GM18508 (cell line): ENCODE results near the gene PKDCC.
"Not testable (repeated sequence)": the region's sequence is repeated elsewhere in the genome, so short reads cannot be mapped to it uniquely, and the experiment has no call there.

Source experiments
- ATAC-seq: cut with Tn5 transposase; IDR thresholded peaks from one replicate; pipeline ENCODE4 v1.9.1; 2021; ENCODE audit warnings: moderate number of reproducible peaks; ENCODE audit not compliant: insufficient read depth, unreplicated experiment

PKDCC gene

DNA sequence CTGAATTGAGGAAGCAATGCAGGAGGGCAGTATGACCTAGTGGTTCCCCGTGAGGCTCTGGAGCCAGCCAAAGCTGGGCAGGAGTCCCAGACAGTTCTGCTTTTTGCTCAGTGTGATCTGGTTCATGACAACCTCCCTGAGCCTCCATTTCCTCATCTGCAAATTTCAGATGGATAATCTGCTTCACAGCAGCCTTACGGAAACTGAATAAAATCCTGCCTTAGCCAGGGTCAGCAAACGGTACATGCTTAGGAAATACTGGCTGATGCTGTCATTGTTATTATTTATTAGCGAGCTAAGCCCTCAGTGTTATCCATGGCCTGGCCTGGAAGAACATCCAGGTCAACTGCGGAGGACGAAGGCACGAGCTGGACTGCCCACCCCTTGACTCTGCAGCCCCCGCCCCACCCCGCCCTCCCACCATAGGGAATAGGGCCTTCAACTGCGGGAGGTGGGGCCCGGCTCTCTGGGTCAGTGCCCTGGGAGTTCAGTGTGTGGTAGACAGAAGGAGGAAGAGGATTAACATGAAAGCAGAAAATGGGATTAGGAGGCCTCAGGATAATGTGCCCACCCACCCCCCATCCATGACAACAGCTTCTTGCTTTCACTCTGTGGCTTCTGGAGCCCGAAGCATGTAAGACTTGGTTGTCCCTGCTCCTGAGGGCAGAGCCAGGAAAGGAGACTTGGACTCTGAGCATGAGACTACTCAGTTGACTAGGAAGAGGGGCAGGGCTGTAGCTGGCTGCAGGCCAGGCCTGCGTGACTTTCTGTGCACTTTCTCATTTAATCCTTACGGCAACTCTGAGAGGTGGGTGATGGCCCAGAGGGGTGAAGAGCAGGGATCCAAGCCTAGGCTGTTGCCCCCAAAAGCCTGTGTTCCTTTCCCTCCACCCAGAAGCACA is 13.1 kb downstream of the PKDCC start:
- ATAC-seq, result no peak

DNA sequence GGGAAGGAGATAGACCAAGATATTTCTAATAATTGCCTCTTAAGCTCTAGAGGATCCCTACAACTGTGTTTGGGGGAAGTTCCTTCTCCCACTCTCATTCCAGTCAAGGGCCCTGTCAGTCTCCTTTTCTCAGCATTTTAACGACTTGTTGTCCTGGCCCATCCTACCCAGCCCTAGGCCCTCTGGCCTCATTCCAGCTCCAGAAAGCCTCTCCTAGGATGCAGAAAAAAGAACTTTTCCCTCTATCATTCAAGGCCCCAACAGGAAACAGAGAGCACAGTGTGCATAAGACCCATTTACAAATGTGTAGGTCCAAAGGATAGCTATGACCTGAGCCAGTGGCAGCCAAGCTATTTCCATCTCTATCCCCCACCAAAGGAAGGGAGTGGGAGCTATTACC is 14.0 kb downstream of the PKDCC start:
- ATAC-seq, result no peak

DNA sequence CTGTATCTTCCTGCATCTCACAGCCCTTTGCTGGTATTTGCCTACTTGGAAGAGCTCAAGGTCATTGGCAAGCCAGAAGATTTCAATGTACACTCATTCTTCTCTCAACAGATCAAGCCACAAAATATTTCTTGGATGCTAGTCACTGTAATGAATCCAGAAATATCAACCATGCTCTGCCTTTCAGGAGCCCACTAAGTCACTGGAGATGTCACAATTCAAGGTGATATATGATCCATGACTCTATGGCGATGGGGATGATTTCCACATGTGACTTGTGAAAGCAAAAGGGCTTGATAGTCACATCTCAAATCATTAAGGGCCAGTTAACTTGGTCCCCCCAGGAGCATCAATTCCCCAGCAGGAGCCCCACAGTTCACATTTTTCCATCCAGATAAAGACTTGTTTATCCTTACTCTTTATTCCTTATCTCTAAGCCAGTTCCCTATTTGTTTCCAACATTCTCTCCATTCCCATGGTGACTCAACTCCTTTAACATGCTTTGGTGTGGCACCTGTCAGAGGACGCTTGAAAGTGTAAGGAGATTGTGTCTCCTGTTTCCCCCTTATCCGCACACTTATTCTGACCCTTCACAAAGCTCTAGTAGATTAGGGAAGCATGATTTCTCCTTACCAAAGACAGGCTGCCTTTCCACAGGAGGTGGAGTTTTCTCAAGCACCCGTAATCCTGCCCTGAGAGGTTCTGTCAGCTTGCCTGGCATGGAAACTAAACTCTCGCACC is 15.8 kb downstream of the PKDCC start:
- no peak for ATAC-seq

DNA sequence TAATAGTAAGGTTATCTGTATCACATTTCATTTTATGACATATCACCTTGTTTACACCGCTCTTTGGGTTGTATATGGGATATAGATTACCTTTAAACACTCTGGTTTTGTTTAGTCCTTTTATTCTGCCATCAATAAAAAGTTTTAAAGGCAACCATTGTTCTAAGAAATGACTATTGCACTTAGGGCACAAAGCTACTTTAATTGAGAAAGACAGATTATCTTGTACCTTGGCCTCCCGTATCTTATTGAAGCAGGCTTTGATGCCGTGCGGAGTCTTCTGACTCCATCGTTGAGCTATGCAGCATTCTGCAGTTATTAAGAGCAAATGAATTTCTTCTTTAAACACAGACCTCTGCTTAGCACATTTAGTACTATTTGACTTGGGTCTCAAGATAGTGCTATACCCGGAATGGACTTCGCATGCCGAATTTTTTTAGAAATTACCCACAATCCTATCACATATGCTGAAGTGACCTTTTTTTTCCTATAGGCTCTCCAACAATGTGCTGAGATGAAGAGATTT is 16.7 kb downstream of the PKDCC start:
- no peak for ATAC-seq

DNA sequence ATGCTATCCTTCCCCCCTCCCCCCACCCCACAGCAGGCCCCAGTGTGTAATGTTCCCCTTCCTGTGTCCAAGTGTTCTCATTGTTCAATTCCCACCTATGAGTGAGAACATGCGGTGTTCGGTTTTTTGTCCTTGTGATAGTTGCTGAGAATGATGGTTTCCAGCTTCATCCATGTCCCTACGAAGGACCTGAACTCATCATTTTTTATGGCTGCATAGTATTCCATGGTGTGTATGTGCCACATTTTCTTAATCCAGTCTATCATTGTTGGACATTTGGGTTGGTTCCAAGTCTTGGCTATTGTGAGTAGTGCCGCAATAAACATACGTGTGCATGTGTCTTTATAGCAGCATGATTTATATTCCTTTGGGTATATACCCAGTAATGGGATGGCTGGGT is 17.9 kb downstream of the PKDCC start:
- not testable (repeated sequence) for ATAC-seq

DNA sequence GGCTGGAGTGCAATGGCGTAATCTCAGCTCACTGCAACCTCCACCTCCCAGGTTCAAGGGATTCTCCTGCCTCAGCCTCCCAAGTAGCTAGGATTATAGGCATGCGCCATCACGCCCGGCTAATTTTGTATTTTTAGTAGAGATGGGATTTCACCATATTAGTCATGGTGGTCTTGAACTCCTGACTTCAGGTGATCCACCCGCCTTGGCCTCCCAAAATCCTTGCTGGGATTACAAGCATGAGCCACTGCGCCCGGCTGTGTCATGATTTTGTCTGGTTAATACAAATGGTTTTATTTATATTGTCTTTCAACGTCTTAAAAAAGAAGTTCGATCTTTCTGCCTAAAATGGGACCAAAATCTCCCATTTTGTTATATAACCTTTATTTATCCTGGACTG is 19.2 kb downstream of the PKDCC start:
- ATAC-seq, result not testable (repeated sequence)

DNA sequence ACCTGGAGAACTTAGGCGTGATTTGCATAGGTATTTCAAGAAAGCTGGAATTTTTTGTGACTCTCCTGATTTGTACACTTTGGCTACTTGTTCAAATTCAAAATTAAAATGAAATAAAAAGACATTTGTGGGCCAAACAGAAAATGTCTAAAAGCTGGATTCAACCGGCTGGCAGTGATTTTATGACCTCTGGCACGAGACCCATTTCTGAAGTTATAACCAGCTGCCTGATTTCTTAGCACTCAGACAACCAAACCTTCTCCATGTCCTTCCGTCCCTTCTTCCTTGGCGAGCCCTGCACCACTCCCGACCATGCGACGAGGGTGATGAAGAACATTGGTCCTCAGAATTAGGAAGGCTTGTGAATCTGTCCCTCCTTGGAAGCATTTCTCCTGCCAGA is 19.7 kb downstream of the PKDCC start:
- no peak for ATAC-seq

DNA sequence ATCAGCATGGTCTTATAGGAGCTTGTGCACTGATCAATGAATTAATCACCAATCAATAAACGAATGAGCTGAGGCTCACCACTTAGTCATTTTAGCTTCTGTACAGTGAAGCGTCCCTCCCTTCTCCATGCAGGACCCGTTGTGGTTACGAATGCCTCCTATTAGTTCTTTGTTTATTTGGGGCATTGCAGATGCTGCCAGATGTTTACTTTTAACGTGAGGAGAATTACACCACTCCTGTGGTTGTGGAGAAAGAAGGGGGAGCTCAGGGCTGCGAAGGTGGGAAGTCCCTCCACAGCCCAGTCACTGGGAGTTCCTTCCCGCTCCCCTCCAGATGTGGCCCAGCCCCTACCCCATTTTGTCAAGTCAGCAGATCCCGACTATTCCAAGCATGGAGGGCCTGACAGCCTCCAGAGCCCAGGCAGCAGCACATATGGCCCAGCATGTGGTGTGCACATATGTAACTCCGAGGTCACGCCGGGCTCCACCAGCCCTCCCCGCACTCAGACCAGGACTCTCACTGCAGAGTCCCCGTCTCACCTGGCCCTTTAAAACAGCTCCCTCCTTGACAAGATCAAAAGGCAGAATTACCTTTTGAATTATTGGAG is 20.9 kb downstream of the PKDCC start:
- ATAC-seq, result no peak

DNA sequence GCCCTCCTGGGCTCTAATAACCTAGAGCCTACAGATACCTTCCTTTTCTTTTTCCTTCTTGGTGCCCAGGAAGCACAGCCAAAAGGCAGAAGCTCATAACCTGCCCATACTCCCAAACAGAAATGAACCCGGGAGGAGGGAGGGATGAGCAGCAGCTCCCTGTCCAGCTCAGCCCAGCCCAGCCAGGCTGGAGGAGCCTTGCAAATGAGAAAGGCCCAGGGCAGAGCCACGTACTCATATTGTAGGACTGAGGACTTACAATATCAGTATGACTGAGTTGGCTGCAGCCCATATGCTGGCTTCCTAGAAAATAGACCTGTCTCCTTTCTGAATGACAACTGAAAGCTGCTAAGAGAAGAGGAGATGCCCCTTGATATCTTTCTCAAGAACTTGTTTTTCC is 21.7 kb downstream of the PKDCC start:
- ATAC-seq, result no peak

DNA sequence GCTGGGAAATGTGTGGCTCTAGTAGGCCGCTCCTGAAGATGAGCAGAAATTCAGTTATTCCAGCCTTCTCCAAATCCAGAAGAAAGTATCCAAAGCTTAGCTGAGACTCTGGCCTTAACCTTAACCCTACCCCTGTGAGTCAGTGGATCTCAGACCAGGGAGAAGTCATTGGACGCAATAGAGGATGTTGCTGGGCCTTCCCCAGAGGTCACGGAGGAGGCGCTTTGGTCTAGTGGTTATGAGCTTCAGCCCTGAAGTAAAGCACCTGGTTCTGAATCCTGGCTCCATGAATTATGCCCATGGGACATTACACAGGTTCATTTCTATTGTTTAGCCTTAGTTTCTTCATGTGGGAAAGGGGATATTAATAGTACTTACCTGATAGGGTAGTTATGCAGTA is 24.0 kb downstream of the PKDCC start:
- ATAC-seq, result no peak

DNA sequence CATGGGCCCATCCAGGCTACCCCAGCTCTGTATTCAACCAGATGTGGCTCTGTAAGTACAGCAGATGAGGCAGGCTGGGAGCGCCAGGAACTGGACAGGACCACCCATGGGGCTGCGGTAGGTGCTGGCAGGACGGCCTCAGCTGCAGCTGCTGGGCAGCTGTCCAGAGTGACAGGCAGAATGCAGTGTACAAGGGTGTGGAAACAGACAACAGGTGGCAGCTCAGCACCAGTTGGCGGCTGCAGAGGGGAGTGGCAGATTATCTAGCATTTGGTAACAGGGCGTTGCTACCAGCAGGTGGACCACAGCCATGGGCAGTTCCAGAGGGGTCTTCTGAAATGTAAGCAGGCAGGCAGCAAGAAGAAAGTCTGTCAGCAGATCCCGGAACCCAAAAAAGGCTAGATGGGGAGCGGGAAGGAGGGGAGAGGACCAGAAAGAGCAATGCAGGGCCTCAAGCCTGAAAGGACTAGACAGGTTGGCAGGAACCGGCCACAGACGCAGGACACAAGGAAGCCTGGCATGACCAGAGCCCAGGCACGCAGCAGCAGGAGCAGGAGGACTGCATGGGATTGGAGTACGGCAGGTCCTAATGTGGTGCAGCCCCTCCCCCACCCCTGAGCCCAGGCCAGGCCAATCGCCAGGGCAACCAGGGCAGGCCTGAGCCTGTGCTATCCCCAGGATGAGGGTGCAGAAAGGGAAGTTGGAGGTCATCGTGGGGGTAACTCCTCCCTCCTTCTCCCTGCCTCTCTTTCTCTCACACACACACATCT is 24.7 kb downstream of the PKDCC start:
- no peak for ATAC-seq

DNA sequence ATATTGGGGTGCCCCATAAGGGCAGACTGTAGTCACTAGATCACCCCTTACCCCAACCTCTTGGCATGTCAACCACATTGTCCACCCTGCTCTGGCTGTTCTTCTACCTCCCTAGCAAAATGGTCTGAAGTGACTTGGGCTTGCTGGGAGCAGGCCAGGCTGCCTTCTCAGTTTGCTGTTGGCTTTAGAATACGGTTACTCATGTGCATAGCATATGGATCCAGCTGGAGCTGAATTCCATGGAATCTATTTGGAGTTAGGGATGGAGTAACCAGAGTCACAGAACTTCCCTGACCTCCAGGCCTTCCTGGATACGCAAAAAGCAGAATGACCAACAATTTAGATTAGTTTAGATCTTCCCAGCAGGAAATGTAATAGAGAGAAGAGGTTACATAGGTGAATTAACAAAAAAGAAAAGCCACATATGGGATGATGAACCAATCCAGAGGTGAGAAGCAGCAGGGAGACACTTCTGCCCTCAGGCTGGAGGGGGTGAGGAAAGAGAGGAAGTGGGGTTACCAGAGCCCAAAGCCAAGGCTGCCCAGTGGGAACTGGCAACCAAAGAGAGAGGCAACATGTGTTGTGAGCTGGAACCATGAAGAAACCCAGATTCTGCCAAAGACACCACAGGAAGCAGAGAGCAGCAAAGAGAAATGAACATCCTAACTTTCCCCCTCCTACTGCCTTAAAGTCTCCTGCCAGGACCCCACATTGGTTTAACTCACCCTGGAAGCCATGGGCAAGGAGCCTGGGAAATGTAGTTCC is 26.1 kb downstream of the PKDCC start:
- ATAC-seq, result no peak

DNA sequence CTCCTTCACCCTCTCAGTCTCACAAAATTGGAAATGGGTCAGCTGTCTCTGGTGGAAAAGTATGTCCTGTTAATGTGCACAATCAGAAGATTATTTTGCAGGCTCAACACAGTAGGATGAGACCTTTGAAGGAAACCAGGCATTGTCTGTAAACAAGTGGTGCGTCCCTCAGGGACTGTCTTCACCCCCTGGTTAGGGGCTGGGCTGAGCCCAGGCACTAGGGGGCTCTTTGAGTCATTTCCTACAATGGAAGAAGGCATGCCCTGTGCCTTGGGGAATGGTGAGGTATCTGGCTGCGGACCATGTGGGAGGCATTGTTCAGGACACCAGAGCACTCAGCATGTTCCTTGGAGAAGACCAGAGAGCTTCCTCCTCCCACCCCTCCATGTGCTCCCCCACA is 26.8 kb downstream of the PKDCC start:
- ATAC-seq, result no peak

DNA sequence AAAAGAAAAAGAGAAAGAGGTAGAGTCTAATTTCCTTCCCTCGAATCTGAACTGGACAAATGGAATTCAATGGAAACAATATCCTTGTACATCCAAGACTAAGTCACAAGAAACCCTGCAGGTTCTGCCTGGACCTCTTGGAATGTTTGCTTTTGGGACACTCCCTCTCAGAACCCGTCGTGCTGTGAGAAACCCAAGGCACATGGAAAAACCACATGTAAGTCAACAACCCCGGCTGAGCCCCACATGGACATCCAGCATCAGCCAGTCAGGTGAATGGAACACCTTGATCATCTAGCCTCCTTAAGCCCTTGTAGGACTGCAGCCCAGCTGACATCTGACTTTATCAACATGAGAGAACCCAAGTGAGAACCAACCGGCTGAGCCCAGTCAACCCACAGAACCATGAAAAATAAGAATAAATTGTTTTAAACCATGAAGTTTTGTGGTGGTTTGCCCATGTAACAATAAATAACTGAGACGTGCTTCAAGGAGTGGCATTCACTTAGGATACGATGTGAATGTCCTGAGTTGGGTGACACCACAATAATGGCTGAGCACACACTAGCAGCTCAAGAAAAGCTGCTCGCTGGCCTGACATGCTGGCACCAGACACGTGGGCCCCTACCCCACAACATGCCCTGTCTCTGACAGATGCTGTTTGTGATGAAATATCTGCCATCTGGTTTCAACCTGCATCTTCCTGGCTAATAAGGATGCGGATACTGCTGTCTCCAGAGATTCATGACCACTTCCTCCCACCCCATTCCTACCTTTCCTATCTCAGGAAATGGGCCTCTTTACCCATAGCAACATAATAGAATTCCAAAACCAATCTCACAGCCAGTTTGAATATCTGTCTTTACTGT is 28.8 kb downstream of the PKDCC start:
- ATAC-seq, result no peak

DNA sequence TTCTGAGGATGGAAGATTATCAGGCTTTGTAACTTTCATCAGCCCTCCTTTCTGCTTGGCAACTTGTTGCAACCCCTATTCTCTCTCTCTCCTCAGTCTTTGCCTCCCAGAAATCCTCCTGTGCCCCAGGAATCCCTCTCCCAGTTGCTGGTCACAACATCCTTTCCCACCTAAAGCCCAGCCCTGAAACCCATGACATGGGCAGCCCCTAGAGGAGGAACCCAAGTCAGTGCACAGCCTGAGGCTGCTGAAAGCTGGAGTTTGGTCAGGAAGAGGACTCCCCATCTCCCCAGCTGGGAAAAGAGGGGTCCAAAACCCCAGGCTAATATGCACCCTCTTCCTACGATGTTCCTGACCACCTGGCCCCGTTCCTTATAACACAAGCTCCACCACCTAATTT is 29.5 kb downstream of the PKDCC start:
- no peak for ATAC-seq

DNA sequence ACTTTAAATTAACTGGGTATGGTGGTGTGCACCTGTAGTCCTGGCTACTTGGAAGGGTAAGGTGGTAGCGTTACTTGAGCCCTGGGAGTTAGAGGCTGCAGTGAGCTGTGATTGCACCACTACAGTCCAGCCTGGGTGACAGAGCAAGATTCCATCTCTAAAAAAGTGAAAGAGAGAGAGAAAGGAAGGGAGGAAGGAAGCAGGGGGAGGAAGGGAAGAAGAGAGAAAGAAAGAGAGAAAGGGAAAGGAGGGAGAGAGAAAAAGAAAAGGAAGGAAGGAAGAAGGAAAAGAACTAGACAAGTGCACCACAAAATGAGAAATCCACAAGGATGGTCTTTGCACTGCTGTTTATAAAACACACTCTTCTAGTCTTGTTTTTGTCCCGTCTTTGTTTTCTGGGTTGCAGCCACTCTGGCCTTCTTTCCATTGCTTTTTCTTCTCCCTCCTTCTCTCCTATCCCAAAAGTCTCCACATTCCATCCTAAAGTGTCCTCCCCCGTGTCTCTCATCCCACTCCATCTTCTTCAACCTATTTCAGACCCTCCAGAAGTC is 32.0 kb downstream of the PKDCC start:
- ATAC-seq, result no peak

DNA sequence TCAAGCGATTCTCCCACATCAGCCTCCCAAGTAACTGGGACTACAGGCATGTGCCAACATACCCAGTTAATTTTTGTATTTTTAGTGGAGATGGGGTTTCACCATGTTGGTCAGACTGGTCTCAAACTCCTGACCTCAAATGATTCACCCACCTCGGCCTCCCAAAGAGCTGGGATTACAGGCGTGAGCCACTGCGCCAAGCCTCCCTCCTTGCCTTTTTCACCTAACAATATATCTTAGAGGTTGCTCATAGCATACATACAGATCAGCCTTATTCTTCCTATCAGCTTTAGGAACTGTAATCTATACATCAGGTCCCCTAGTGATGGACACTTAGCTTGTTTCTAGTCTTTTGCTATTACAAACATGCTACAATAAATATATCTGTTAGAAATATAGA is 33.3 kb downstream of the PKDCC start:
- ATAC-seq, result not testable (repeated sequence)

DNA sequence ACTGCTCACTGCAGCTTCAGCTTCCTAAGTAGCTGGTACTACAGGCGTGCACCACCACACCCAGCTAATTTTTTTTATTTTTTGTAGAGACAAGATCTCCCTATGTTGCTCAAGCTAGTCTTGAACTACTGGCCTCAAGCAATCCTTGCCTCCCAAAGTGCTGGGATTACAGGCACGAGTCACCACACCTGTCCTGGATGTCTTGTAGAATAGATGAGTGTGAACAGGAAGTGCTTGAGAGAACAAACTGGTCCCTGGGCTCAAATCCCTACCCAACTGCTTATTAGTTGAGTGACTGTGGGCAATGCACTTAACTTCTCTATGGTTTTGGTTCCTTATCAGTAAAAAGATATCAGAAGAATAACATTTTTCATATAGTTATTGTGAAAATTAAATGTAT is 34.2 kb downstream of the PKDCC start:
- ATAC-seq, result no peak
